T-helper 9 cell (primary cell): ENCODE results near the gene ELK4.

Source experiments
- DNase-seq: peaks from one replicate; pipeline ENCODE4 v3.0.0-alpha.2; 2020

ELK4 gene

GRCh38 chr1:205629751-205630150 is 2.1 kb downstream of the ELK4 start:
- DNase-seq = no peak

DNA sequence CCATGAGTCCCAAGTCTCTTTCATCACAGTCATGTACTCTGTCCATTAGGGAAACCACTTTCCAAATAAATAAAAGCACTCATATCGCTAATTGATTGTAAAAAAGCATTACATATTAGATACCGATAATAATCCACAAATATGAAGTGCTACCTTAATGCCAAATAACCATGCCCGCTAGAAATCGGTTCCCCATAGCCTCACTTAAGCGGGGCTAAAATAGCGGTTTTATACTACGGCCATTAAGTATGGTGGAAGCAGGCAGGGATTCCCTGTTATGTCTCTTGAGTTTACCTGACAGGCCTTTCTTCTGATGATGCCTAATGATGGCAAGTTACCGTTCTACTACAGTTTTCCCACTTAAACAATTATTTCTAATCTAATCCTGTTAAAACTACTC is 3.9 kb downstream of the ELK4 start:
- no peak for DNase-seq

- DNase-seq = no peak
These were observed 5.6 kb downstream of the ELK4 start for GRCh38 chr1:205626216-205626615.

DNA sequence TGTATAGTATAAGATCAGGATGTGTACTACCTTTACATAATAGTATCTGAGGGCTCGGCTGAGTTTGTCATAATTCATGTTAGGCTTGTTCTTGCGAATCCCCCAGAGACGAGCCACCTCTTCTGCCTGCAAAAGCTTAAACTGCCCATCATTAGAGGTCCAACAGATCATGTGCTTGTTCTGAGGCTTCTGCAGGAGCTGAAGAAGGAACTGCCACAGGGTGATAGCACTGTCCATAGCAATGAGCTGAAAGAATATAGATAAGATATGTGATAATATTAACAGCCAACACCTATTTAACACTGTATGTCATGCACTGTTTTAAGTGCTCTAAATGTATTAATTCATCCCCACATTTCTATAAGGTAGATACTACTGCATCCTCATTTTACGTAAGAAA is 8.2 kb downstream of the ELK4 start:
- no peak for DNase-seq

- DNase-seq = no peak
These were observed 11.5 kb downstream of the ELK4 start for GRCh38 chr1:205620269-205620668.

DNA sequence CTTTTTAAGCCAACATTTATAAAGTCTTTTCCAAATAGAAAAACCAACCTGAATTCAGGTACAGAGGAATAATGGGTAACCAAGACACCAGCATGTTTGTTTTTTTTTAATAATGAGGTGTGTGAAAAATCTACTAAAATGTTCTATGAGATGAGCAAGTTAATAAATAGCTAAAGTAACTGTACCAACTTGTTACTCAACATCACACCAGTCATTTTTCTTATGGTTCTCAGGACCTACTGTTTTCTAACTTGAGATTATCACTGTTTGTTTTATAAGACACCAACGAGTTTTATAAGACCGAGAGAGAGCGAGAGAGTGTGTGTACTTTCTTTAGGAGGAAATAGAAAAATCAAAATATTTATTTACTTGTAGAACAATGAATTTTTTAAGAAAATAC is 12.4 kb downstream of the ELK4 start:
- DNase-seq = no peak

- DNase-seq = no peak
These were observed 15.1 kb downstream of the ELK4 start for GRCh38 chr1:205616563-205617293.

- DNase-seq = no peak
These were observed 16.0 kb downstream of the ELK4 start for GRCh38 chr1:205615789-205616188.

DNA sequence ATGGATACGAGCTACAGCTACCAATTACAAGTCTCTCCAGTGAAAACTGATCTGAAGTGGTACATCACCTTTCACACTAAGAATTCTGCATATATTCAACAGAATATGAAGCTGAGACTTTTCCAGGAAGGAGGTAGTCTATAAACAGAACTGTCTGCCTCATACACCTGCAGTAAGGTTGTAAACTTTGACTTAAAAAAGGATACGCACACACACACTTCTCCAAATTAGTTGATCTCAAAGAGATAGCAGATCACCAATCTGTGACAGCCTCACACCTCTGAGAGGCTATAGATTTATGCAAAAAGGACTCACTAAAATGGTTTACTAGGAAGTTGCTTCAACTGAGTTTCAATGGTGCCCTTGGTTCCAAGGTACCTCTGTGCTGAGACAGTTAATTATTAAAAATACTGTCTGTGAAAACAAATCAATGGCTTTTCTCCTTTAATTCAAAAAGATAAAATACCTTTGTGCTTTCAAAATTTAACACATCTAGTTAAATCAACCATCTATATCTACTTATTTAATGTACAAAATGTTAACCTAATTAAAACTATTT is 17.9 kb downstream of the ELK4 start:
- DNase-seq = no peak

GRCh38 chr1:205612556-205612955 is 19.3 kb downstream of the ELK4 start:
- DNase-seq = no peak

DNA sequence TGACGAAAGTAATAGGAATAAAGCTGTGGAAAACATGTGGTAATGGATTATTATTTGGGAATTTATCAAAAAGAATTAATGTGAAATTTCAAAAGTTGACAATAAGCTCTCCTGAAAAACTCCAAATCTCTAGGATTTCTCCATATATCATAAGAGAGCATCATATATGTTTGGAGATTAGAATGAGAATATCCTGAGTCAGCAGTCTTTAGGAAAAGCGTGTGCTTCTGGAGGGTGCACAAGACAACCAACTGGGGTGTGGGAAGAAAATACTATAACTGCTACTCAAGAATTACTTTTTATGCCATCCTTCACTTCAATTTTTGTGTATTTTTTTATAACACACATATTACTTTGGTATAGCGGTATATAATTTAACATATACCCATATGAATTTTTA is 19.7 kb downstream of the ELK4 start:
- no peak for DNase-seq

- DNase-seq = no peak
These were observed 20.8 kb downstream of the ELK4 start for GRCh38 chr1:205610901-205611466.

GRCh38 chr1:205610036-205610435 is 21.8 kb downstream of the ELK4 start:
- no peak for DNase-seq

DNA sequence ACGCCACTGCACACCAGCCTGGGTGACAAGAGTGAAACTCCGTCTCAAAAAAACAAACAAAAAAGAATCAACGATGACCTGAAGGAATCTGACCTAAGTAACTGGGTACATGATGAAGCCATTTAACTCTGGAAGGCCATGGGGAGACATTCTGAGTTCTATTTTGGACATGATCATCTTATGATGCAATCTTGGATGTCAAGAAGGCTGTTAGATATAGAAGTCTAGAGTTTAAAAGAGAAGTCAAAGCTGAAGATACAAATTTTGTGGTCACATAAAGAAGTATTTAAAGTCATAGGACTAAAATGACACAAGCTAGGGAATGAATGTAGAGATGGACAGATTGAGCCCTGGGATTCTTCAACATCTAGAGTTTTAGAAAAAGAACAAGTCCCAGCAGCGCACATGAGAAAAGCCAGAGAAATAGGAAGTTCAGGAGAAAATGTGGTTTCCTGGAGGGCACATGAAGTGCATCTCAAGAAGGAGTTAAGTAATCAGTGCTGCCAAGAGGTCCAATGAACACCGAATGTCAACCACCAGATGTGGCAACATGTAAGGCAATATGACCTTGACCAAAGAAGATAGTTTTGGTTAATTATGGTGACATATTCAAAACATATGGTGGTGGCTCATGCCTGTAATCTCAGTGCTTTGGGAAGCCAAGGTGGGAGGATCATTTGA is 26.8 kb downstream of the ELK4 start:
- no peak for DNase-seq

GRCh38 chr1:205604059-205604458 is 27.8 kb downstream of the ELK4 start:
- no peak for DNase-seq

DNA sequence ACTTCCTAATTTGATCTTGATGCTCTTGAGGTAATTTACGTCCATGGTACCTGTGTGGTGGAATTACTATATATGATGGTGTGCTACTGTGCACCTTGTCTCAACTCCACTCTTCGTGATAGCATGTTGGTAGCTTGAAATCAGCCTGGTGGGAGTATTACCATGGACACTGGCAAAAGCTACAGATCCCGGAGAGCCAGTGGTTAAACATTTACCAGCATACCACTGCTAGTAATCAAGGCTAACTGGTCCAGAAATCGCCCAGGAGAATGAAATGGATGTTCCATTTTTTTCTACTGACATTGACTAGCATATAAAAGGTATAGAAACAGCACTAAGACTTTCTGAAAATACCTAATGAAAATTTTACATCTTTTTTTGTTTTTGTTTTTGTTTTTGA is 30.6 kb downstream of the ELK4 start:
- no peak for DNase-seq

GRCh38 chr1:205600085-205600484 is 31.7 kb downstream of the ELK4 start:
- no peak for DNase-seq

- DNase-seq = no peak
These were observed 32.2 kb downstream of the ELK4 start for GRCh38 chr1:205599669-205600042.

DNA sequence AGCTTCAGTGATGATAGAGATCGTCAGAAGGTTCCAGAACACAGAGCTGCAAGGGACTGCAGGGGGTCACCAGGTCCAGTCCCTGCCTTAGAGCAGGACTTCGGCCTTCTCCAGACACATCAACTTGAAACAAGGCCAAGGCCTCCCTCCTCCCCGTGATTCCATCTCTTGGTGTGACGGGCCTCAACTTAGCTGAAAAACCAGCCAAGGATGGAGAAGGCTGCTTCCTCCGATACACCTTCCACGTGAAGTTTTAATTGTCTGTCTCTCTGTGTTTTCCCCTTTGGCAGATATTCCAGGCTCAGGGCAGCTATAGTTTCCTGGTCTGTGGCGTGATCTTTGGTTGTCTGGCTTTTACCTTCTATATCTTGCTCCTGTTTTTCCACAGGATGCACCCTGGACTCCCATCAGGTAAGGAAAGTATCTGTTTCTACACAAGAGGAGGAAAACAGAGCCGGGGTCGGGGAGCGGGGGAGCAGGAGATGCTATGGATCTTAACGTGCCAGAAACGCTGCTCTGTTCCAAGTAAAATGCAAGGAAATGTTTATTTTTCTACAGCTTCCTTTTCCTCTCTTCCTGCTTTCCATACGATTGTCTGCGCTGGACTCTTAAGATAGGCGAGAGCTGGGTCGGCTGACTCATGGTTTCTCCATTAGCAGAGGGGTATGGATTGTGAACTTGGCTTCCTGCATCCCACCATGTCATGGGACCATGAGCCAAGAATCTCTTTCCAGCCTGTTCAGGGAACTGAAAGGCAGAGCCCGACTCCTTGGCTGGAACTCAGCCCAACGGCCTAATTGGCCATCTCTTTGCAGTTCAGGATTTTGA is 32.8 kb downstream of the ELK4 start:
- no peak for DNase-seq

- no peak for DNase-seq
These were observed 34.0 kb downstream of the ELK4 start for GRCh38 chr1:205597691-205598314.

DNA sequence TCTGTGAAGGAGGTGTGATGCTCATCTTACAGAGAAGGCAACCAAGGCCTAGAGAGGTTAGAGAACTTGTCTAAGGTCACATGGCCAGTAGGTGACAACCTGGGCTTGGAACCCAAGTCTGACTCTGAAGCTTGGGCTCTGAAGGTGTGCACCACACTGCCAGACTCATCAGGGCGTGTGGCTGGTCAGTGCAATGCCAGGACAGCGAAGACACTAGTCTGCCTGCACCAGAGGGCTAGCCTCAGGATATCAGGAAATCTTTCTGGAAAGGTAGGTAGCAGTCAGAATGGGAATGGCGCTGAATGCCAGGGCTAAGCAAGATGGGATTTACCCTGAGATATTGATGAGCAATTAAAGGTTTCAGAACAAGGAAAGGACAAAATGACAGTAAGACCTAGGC is 34.9 kb downstream of the ELK4 start:
- DNase-seq = no peak

GRCh38 chr1:205595861-205596260 is 36.0 kb downstream of the ELK4 start:
- DNase-seq = no peak

GRCh38 chr1:205595435-205595834 is 36.4 kb downstream of the ELK4 start:
- DNase-seq = no peak
